ENCODE measurements around the gene TUBGCP6.

- TF ChIP-seq ZBTB33 (IDR thresholded peaks at IDR 0.05; ENCODE audit: extremely low read depth, insufficient replicate concordance, low read length) = no peak
- no peak for TF ChIP-seq CTCF (IDR thresholded peaks at IDR 0.05 in 2 of 3, conservative IDR thresholded peaks at IDR 0.05 in 1 of 3; ENCODE audit: borderline replicate concordance in 1 of 3, insufficient read depth in 1 of 3, low read depth in 2 of 3, low read length in 2 of 3)
- no peak for TF ChIP-seq EZH2 (IDR thresholded peaks at IDR 0.05)
- TF ChIP-seq POLR2AphosphoS5 (IDR thresholded peaks at IDR 0.05; ENCODE audit: low read depth, low read length) = no peak
- no peak for TF ChIP-seq YY1 (IDR thresholded peaks at IDR 0.05; ENCODE audit: extremely low read depth, insufficient replicate concordance, low read depth, low read length)
- TF ChIP-seq POLR2A (IDR thresholded peaks at IDR 0.05; ENCODE audit: borderline replicate concordance, extremely low read depth, insufficient read depth, insufficient read length) = no peak
- no peak for TF ChIP-seq TCF7L2 (IDR thresholded peaks at IDR 0.05; ENCODE audit: borderline replicate concordance, extremely low read depth, insufficient read depth, insufficient read length)
- TF ChIP-seq EGR1 (IDR thresholded peaks at IDR 0.05; ENCODE audit: low read depth) = no peak
- TF ChIP-seq EZH2phosphoT487 (IDR thresholded peaks at IDR 0.05; ENCODE audit: borderline replicate concordance) = no peak
- TF ChIP-seq MAX (IDR thresholded peaks at IDR 0.05) = no peak
These were observed 29.3 kb downstream of the TUBGCP6 start for GRCh38 chr22:50215297-50216054.

Measured in HCT116 (cell line).